ENCODE data around the gene ZSCAN5B. TPM values are rescaled to one million over a fixed set of nuclear protein-coding genes. Genes with fewer than 3 reads are reported as not detected.

ZSCAN5B gene
- total RNA-seq, 6 experiments from 2014 or later, result 0.12 TPM; not detected in 5

DNA sequence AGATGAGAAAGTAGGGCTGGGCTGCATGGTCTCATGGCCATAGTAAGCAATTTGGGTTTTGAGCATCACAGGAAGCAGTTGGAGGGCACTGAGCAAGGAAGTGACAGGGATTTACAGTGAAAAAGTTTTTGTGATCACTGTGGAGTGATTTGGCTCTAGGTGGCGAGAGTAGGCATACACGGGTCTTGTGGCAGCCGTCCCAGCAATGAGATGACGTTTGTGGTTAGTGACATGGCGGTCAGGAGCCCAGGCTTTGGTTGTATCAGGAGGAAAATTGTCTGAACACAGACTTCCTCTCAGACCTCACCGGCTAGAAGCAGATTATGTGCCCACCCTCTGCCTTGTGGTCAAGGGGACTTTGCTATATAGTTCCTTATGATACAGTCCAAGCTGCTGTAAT is 53.2 kb downstream of the ZSCAN5B start:
- peaks cover 22% of the 10 kb centered on the region for H3K4me1 Mint-ChIP-seq (ENCODE audit: low read depth)
- no peaks in the 10 kb centered on the region for H3K27me3 Mint-ChIP-seq (ENCODE audit: insufficient read depth)
- TF ChIP-seq, protein P1, sequence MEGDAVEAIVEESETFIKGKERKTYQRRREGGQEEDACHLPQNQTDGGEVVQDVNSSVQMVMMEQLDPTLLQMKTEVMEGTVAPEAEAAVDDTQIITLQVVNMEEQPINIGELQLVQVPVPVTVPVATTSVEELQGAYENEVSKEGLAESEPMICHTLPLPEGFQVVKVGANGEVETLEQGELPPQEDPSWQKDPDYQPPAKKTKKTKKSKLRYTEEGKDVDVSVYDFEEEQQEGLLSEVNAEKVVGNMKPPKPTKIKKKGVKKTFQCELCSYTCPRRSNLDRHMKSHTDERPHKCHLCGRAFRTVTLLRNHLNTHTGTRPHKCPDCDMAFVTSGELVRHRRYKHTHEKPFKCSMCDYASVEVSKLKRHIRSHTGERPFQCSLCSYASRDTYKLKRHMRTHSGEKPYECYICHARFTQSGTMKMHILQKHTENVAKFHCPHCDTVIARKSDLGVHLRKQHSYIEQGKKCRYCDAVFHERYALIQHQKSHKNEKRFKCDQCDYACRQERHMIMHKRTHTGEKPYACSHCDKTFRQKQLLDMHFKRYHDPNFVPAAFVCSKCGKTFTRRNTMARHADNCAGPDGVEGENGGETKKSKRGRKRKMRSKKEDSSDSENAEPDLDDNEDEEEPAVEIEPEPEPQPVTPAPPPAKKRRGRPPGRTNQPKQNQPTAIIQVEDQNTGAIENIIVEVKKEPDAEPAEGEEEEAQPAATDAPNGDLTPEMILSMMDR (IDR thresholded peaks at IDR 0.05), result no peak
- no peaks in the 10 kb centered on the region for H3K9me3 Mint-ChIP-seq
- no peak for DNase-seq
- H3K4me3 Mint-ChIP-seq, result no peak overlapping the region
- H3K36me3 Mint-ChIP-seq (ENCODE audit: low read depth), result peaks cover 11% of the 10 kb centered on the region
- H3K27ac Mint-ChIP-seq, result no peak overlapping the region

DNA sequence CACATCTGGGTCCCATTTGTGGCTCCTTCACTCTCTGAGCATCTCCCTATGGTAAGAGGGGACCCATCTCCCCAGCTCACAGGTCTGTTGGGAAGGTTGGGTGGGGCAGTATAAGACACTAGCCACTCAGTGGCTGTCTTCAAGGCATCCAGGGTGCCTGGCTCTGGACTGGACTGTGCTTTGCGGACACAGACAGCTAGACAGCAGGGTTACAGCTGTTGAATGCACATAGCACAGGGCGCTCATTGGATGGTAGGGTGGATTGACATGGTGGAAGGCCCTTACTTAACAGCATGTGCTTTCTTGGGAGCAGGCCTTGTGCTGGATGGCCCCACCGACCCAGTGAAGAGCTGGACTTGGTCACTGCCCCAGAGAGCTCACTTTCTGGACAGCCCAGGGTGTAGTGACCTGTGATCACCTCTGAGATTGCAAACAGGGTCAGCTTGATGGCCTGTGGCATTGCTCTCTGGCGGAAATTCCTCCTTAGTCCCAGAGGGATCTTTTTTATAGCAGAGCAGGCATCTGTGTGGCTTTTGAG is 54.6 kb downstream of the ZSCAN5B start:
- no peak for DNase-seq
- no peak overlapping the region for H3K27ac Mint-ChIP-seq
- no peaks in the 10 kb centered on the region for H3K9me3 Mint-ChIP-seq
- H3K4me3 Mint-ChIP-seq, result no peak overlapping the region
- TF ChIP-seq, protein P1 (IDR thresholded peaks at IDR 0.05), result no peak
- peaks cover 1% of the 10 kb centered on the region; the same call in 1 of the 2 replicates for H3K36me3 Mint-ChIP-seq (ENCODE audit: low read depth)
- peaks cover 22% of the 10 kb centered on the region for H3K4me1 Mint-ChIP-seq (ENCODE audit: low read depth)
- peaks cover 2% of the 10 kb centered on the region; the same call in 1 of the 2 replicates for H3K27me3 Mint-ChIP-seq (ENCODE audit: insufficient read depth)

DNA sequence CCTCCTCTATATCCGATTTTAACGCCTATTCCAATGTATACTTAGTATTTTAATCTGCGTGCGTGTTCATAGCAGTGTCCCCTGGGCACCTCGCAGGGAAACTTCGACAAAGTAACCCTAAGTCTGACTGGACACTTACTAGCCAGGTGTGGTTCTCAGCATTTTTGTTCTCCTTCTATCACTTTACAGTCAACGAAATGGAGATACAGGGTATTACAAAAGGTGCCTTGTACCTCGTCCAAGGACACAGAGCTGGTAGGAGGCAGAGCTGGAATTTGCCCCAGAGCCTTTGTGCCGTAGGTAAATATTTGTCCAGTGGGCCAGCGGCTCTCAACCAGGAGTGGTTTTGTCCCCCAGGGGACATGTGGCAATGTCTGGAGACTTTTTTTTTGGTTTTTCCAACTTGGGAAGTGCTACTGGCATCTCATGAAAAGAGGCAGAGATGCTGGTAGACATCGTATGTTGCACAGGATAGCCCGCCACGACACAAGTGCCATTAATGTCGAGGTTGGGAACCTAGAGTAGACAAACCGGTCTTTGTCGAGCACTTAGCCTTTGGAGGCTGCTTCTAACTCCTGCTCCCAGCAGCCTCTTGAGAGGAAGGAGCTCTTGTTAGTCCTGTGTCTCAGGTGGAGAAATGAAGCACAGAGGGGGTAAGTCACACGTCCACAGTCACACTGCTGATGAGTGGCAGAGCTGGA is 55.3 kb downstream of the ZSCAN5B start:
- no peaks in the 10 kb centered on the region; the same call in 1 of the 2 replicates for H3K36me3 Mint-ChIP-seq (ENCODE audit: low read depth)
- peak overlapping the region; percentile 85 for H3K4me3 Mint-ChIP-seq
- peaks cover 2% of the 10 kb centered on the region; the same call in 1 of the 2 replicates for H3K27me3 Mint-ChIP-seq (ENCODE audit: insufficient read depth)
- TF ChIP-seq, protein P1 (IDR thresholded peaks at IDR 0.05), result no peak
- peak overlapping the region; percentile 61 for H3K27ac Mint-ChIP-seq
- peaks cover 22% of the 10 kb centered on the region for H3K4me1 Mint-ChIP-seq (ENCODE audit: low read depth)
- no peak for DNase-seq
- no peaks in the 10 kb centered on the region for H3K9me3 Mint-ChIP-seq

DNA sequence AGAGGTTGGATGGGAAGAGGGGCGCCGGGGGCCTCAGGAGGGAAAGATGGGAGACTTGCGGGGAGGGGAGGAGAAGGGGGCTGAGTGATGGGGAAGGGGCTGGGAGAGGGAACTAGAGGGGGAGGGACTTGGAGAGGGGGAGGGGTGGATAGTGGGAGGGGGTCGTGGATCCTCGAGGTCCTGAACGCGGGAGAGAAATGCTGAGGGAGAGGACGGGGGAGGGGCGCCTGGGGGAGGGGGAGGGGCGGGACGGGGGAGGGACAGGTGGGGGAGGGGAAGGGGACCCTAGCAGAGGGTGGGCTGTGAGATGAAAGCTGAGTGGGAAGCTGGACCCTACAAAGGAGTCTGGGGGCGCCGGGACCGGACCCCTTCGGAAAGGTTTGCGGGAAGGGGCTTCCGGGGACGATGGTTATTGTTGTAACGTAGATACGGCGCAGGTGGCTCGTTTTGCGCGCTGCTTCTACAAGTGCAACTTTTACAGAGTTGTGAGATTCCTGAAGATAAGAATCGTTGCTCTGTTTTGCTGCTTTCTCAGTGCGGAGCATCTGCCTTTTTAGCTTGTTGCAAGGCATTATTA is 56.1 kb downstream of the ZSCAN5B start:
- TF ChIP-seq, protein P1 (IDR thresholded peaks at IDR 0.05), result no peak

DNA sequence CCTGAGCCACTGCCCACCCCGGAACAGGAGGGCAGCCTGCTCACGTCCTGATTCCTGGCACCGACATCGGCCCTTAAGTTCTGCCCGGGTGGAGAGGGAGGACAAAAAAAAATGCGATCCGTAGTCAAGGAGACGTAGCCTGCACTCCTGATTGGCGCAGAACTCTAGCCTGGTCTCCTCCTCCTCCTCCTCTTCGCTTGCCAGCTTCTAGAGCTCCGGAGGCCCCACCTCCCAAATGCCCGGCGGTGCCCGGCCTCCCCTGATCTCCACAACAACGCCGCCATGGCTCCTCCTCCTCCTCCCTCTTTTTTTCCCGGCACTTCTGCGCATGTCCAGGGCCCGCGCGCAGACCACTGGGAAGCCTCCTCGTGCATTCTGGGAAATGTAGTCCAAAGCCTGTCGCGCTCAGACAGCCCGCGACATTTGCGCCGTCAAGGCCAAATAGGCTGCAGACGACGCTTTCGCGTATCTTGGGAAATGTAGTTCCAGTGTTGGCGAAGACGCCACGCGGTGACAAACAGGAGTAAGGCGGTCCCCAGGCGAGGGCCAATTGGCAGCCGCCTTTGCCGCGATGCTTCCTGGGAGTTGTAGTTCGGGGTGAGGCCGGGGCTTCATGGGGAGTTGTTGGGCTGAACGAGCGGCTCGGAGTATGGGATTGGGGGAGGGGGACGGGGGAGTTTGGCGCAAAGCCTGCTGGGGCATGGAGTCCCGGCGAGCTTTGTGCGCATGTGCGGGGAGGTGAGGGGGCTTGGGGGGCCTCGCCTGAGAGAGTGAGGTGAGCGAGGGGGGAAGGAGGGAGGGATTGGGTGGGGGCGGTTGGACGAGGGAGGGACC is 56.8 kb downstream of the ZSCAN5B start, which contains the start of gene ZNF444:
TSS of gene ZNF444 (plus strand) at position 705 of the 834 bp plus-strand sequence. CDS start 5,625 bp downstream, outside the sequence.
- TF ChIP-seq, protein P1 (IDR thresholded peaks at IDR 0.05), result no peak
- Mint-ChIP-seq H3K4me3 (peak within 1 kb of the TSS; percentile 86), H3K4me1 (ENCODE audit: low read depth) (peaks cover 22% of the 10 kb centered on the region)

More for the DNA sequence above, 56.1 kb downstream of the ZSCAN5B start:
- no peak for DNase-seq
- Mint-ChIP-seq H3K36me3 (ENCODE audit: low read depth) (no peaks in the 10 kb centered on the region; the same call in 1 of the 2 replicates), H3K27me3 (ENCODE audit: insufficient read depth) (peaks cover 2% of the 10 kb centered on the region; the same call in 1 of the 2 replicates), H3K27ac (peak overlapping the region; percentile 97), H3K9me3 (no peaks in the 10 kb centered on the region), H3K4me3 (peak overlapping the region; percentile 86), H3K4me1 (ENCODE audit: low read depth) (peaks cover 22% of the 10 kb centered on the region)

More for the DNA sequence above, 56.8 kb downstream of the ZSCAN5B start, which contains the start of gene ZNF444:
- Mint-ChIP-seq H3K9me3 (no peaks in the 10 kb centered on the region), H3K27ac (peak within 1 kb of the TSS; percentile 97), H3K36me3 (ENCODE audit: low read depth) (no peaks in the 10 kb centered on the region; the same call in 1 of the 2 replicates), H3K27me3 (ENCODE audit: insufficient read depth) (peaks cover 2% of the 10 kb centered on the region; the same call in 1 of the 2 replicates)
- peak; percentile 99 for DNase-seq

Data from HFFc6 (cell line).